GM12878 (cell line): ENCODE data around the gene BRD2. TPM values are rescaled to one million over a fixed set of nuclear protein-coding genes. Genes with fewer than 3 reads are reported as not detected.

ENCODE experiments used
- ATAC-seq: fragments of 200-7000 bp; cut with Tn5 transposase; 3 replicates; pipeline ENCODE4 v1.9.1; 2020; ENCODE audit warnings: mild to moderate bottlenecking, moderate library complexity
- BruUV-seq: library from RNA; stranded (reverse); fragments of 400-500 nt; replicated peaks from 2 replicates; lab custom pipeline; 2021; lab: Mats Ljungman, UMichigan
- CTCF ChIA-PET: fragments of 300-600 bp; sonication (Branson Sonifier 250); formaldehyde crosslinking; extraction: SDS; loops from one replicate; lab custom pipeline; 2021; ENCODE audit warnings: inconsistent platforms; lab: Yijun Ruan, JAX
- POLR2A ChIA-PET: fragments of 350-600 bp; formaldehyde crosslinking; extraction: SDS; loops from one replicate; lab custom pipeline; 2021; ENCODE audit warnings: inconsistent platforms; lab: Charles Lee
- RAD21 ChIA-PET: fragments of 300-600 bp; sonication (Branson Sonifier 250); formaldehyde crosslinking; loops from one replicate; lab custom pipeline; 2023; ENCODE audit warnings: antibody characterized with exemption; ENCODE audit not compliant: unreplicated experiment; lab: Charles Lee
- SMC1A ChIA-PET: fragments of 300-600 bp; sonication (Branson Sonifier 250); formaldehyde crosslinking; loops from one replicate; lab custom pipeline; 2023; ENCODE audit not compliant: unreplicated experiment, uncharacterized antibody; lab: Charles Lee
- DNase-seq: peaks from one replicate; pipeline ENCODE4 v3.0.0-alpha.2; 2011; ENCODE audit warnings: low read depth, low spot score
- FAIRE-seq: peaks from 3 replicates; lab custom pipeline; 2011; peaks lifted over from hg19 to GRCh38; lab: Jason Lieb, UNC
- H2AFZ ChIP-seq: 2 replicates; pipeline ENCODE4 v1.6.0; 2011; ENCODE audit warnings: low read depth, low read length, control low read depth; ENCODE audit not compliant: control insufficient read depth
- H3K27ac ChIP-seq: 2 replicates; pipeline ENCODE4 v1.5.1; 2011; ENCODE audit warnings: control low read depth; ENCODE audit not compliant: control insufficient read depth, insufficient read depth
- H3K27me3 ChIP-seq, 2 experiments: replicated peaks in 1 of 2; 2 replicates each; pipeline versions ENCODE4 v1.6.0 to v1.6.1; 2011; ENCODE audit warnings: low read length in 1 of 2; ENCODE audit not compliant: control insufficient read depth in 2 of 2, insufficient read depth in 2 of 2
- H3K36me3 ChIP-seq, 2 experiments: 2 replicates each; pipeline ENCODE4 v1.5.1; 2011; ENCODE audit warnings: low read length in 1 of 2; ENCODE audit not compliant: control insufficient read depth in 2 of 2, insufficient read depth in 2 of 2
- H3K4me1 ChIP-seq: 2 replicates; pipeline ENCODE4 v1.6.1; 2011; ENCODE audit warnings: mild to moderate bottlenecking, low read length, moderate library complexity, mixed read lengths; ENCODE audit not compliant: control insufficient read depth, insufficient read depth
- H3K4me2 ChIP-seq: 2 replicates; pipeline ENCODE4 v1.6.0; 2011; ENCODE audit warnings: control low read depth; ENCODE audit not compliant: control insufficient read depth, insufficient read depth
- H3K4me3 ChIP-seq: fragments of 200-600 bp; sonication (generic); 2 replicates; pipeline ENCODE4 v1.5.1; 2016
- H3K79me2 ChIP-seq: 2 replicates; pipeline ENCODE4 v1.6.0; 2011; ENCODE audit warnings: low read length; ENCODE audit not compliant: control insufficient read depth, insufficient read depth
- H3K9ac ChIP-seq: 2 replicates; pipeline ENCODE4 v1.8.0; 2011; ENCODE audit warnings: low read length, control low read depth, mixed read lengths; ENCODE audit not compliant: control insufficient read depth, insufficient read depth
- H3K9me3 ChIP-seq: replicated peaks from 3 replicates; pipeline ENCODE4 v1.5.1; 2011; ENCODE audit warnings: mild to moderate bottlenecking, low read length; ENCODE audit not compliant: control insufficient read depth, insufficient read depth
- H4K20me1 ChIP-seq: 2 replicates; pipeline ENCODE4 v1.6.0; 2011; ENCODE audit not compliant: control insufficient read depth, insufficient read depth
- BCL3 ChIP-seq: IDR thresholded peaks from 2 replicates; pipeline ENCODE4 v1.6.1; 2011; ENCODE audit warnings: borderline replicate concordance, low read depth, mild to moderate bottlenecking, moderate library complexity, low read length; ENCODE audit not compliant: insufficient read depth, poor library complexity, severe bottlenecking
- BHLHE40 ChIP-seq, 2 experiments: fragments of 450-650 bp in 1 of 2; IDR thresholded peaks; 2 replicates each; pipeline ENCODE4 v1.6.1; 2011 to 2017; ENCODE audit warnings: low read depth in 2 of 2, borderline replicate concordance in 1 of 2, improper control_type of control experiment in 1 of 2, low read length in 1 of 2, mild to moderate bottlenecking in 1 of 2
- CBX3 ChIP-seq: fragments of 200-600 bp; sonication (generic); IDR thresholded peaks from 2 replicates; pipeline ENCODE4 v1.6.1; 2016; ENCODE audit warnings: low read depth, borderline replicate concordance
- ESRRA ChIP-seq: IDR thresholded peaks from 2 replicates; pipeline ENCODE4 v1.6.1; 2012; ENCODE audit warnings: mild to moderate bottlenecking, low read length, improper control_type of control experiment
- HCFC1 ChIP-seq: fragments of 150-350 bp; IDR thresholded peaks from 2 replicates; pipeline ENCODE4 v1.6.1; 2014; ENCODE audit warnings: low read length
- IKZF1 ChIP-seq: fragments of 450-650 bp; conservative IDR thresholded peaks from 2 replicates; pipeline ENCODE4 v1.6.1; 2017; ENCODE audit warnings: antibody characterized with exemption, mild to moderate bottlenecking
- IKZF2 ChIP-seq, 2 experiments: fragments of 450-650 bp; IDR thresholded peaks; 2 replicates each; pipeline ENCODE4 v1.6.1; 2017; ENCODE audit warnings: mild to moderate bottlenecking in 2 of 2, moderate library complexity in 2 of 2
- KDM1A ChIP-seq: fragments of 200-600 bp; sonication (generic); IDR thresholded peaks from 2 replicates; pipeline ENCODE4 v1.6.1; 2016; ENCODE audit warnings: borderline replicate concordance
- MTA2 ChIP-seq: fragments of 450-650 bp; IDR thresholded peaks from 2 replicates; pipeline ENCODE4 v1.6.1; 2016; ENCODE audit warnings: low read depth, mild to moderate bottlenecking, moderate library complexity
- NFIC ChIP-seq: IDR thresholded peaks from 2 replicates; pipeline ENCODE4 v1.6.1; 2012; ENCODE audit warnings: low read depth, mild to moderate bottlenecking, inconsistent platforms, low read length, moderate library complexity
- NR2C1 ChIP-seq: fragments of 450-650 bp; IDR thresholded peaks from 2 replicates; pipeline ENCODE4 v1.6.1; 2017; ENCODE audit warnings: antibody characterized with exemption, mild to moderate bottlenecking, moderate library complexity
- POLR2AphosphoS2 ChIP-seq: IDR thresholded peaks from 2 replicates; pipeline ENCODE4 v1.6.1; 2011; ENCODE audit warnings: low read depth, mild to moderate bottlenecking, low read length, improper control_type of control experiment, moderate library complexity
- POU2F2 ChIP-seq: IDR thresholded peaks from 3 replicates; pipeline ENCODE4 v1.6.1; 2011; ENCODE audit warnings: low read depth, mild to moderate bottlenecking, low read length, borderline replicate concordance
- RAD21 ChIP-seq: IDR thresholded peaks from 2 replicates; pipeline ENCODE4 v1.6.1; 2011; ENCODE audit warnings: mild to moderate bottlenecking, low read depth, low read length, moderate library complexity; ENCODE audit not compliant: insufficient read depth
- RB1 ChIP-seq: fragments of 450-650 bp; formaldehyde crosslinking; IDR thresholded peaks from 2 replicates; pipeline ENCODE4 v1.6.1; 2017; ENCODE audit warnings: mild to moderate bottlenecking, borderline replicate concordance
- SMC3 ChIP-seq: IDR thresholded peaks from 2 replicates; pipeline ENCODE4 v1.6.1; 2011; ENCODE audit warnings: low read length, improper control_type of control experiment, borderline replicate concordance
- SP1 ChIP-seq: IDR thresholded peaks from one replicate; pipeline ENCODE4 v1.6.1; 2011; ENCODE audit warnings: low read depth, low read length
- SPI1 ChIP-seq: IDR thresholded peaks from 2 replicates; pipeline ENCODE4 v1.6.1; 2011; ENCODE audit warnings: low read depth, mild to moderate bottlenecking, low read length, moderate library complexity, borderline replicate concordance; ENCODE audit not compliant: insufficient read depth
- YY1 ChIP-seq: IDR thresholded peaks from 2 replicates; pipeline ENCODE4 v1.6.1; 2011; ENCODE audit warnings: low read depth, mild to moderate bottlenecking, low read length
- WGBS: methylation state at CpG from one replicate; pipeline ENCODE4 v1.1.6; 2016; ENCODE audit warnings: low lambda C conversion rate; ENCODE audit not compliant: insufficient replicate concordance, insufficient coverage; ENCODE audit errors: missing lambda C conversion rate; 5-methylcytosine and 5-hydroxymethylcytosine counted together
- in situ Hi-C: fragments of 300-500 bp; cut with MboI; formaldehyde crosslinking; loops from 9 replicates; pipeline ENCODE4 v1.14.3; 2018; ENCODE audit warnings: mixed read lengths
- intact Hi-C: fragments of 100-400 bp; cut with micrococcal nuclease; formaldehyde crosslinking; loops from one replicate; pipeline ENCODE4 v1.14.2; 2022; ENCODE audit not compliant: unreplicated experiment
- polyA plus RNA-seq, 11 experiments: library from polyadenylated mRNA; depleted of rRNA in 4 of 11; unstranded in 6 of 11; stranded (reverse) in 5 of 11; fragments of >200 nt; fragmentation: Nextera tagmentation in 4 of 11; fragmentation: Illumina TruSeq in 1 of 11; extraction: Ambion mirVana in 4 of 11; extraction: Trizol in 1 of 11; gene quantifications; 1 replicate in 1 of 11; 2 replicates in 10 of 11; pipeline versions ENCODE4 v1.2.1 to v1.2.3, GENCODE V29; 2011 to 2016; ENCODE audit warnings: inconsistent platforms in 2 of 11, missing spikeins in 2 of 11, low read depth in 1 of 11
- total RNA-seq, 4 experiments: library from RNA; depleted of rRNA in 3 of 4; stranded (reverse); fragments of >200 nt in 3 of 4; fragmentation: Illumina TruSeq in 1 of 4; extraction: Trizol in 1 of 4; gene quantifications; 2 replicates each; pipeline versions ENCODE4 v1.2.1 to v1.2.3, GENCODE V29; 2013 to 2021
- TF ChIP-seq, protein P1 (sequence below): IDR thresholded peaks from 2 replicates; pipeline ENCODE4 v1.6.1; 2011; ENCODE audit warnings: borderline replicate concordance, low read depth, mild to moderate bottlenecking, moderate library complexity, mixed read lengths, low read length; ENCODE audit not compliant: insufficient read depth; ENCODE audit errors: extremely low read length
- TF ChIP-seq, protein P2 (sequence below): fragments of 450-650 bp; IDR thresholded peaks from 2 replicates; pipeline ENCODE4 v1.6.1; 2016; ENCODE audit warnings: mild to moderate bottlenecking

The BRD2 gene
- total and polyA plus RNA-seq, 10 of the 15 experiments (the other 5 are each of a cell fraction or from before 2014, with no cell fraction given) = 32.2 to 239 (median 139) TPM

DNA sequence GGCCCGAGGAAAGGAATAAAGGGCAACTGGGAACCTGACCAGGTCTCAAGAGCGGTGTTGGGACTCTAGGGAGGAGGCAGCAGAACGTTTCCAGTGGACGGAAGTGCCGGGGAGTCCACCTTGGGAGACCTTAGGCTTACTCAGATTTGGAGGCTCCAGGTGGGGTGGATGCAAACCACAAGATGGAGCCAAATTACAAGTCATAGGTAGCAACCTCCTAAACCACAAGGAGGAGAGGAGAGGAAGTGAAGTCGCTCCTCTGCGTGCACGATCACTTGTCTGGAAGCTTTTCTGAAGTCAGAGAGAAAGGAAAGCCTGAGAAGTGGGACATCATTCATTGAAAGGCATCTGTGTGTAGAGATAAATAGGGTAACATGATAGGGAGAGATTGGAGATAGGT is 31.7 kb downstream of the BRD2 start:
- BruUV-seq = no TSS peak
- RAD21 ChIA-PET = interaction anchor here (0.6 to 2.6 kb wide), 7 partner anchors 10 to 173 kb away, joined by 3 to 7 read pairs (median 3); partner anchors contain the start of gene HLA-DPB1
- intact Hi-C loops (loop anchor here (5.0 kb wide), 1 partner anchor 247 kb away; no protein-coding TSS in a partner anchor), in situ Hi-C loops (loop anchor here (5.0 kb wide), 1 partner anchor 247 kb away; no protein-coding TSS in a partner anchor)
- peak; percentile 89 for ATAC-seq
- SMC1A ChIA-PET = interaction anchor here (0.7 to 2.4 kb wide), 24 partner anchors 8 to 250 kb away, joined by 3 to 13 read pairs (median 4); partner anchors contain the start of gene HLA-DOA
- Histone ChIP-seq H3K27ac (no peak overlapping the region), H2AFZ (peak overlapping the region; percentile 34; the same call in 1 of the 2 replicates), H3K9ac (peak overlapping the region; percentile 15; the same call in 1 of the 2 replicates), H3K4me3 (no peak overlapping the region), H3K27me3 (no peaks in the 10 kb centered on the region), H3K79me2 (no peaks in the 10 kb centered on the region), H4K20me1 (no peaks in the 10 kb centered on the region), H3K4me1 (peaks cover 7% of the 10 kb centered on the region; the same call in 1 of the 2 replicates), H3K4me2 (0 out of 2 replicates have a peak overlapping the region, but pooled peaks have one; percentile 12), H3K36me3 (no peaks in the 10 kb centered on the region), H3K9me3 (no peaks in the 10 kb centered on the region)
- CTCF ChIA-PET = interaction anchor here (0.6 to 3.8 kb wide), 30 partner anchors 9 to 249 kb away, joined by 3 to 26 read pairs (median 4); no protein-coding TSS in a partner anchor
- POLR2A ChIA-PET = interaction anchor here (0.6 to 1.9 kb wide), 5 partner anchors 28 to 127 kb away, joined by 3 to 5 read pairs (median 4); partner anchors contain the start of gene BRD2
- no peak for FAIRE-seq
- under 1% methylated on average over 8 of the region's 8 CpGs for WGBS
- no peak for DNase-seq
- no peak; the same call in 1 of the 2 replicates for TF ChIP-seq IKZF1
- TF ChIP-seq CBX3 = no peak
- peak; percentile 33; the same call in 1 of the 2 replicates for TF ChIP-seq SMC3
- no peak for TF ChIP-seq HCFC1
- TF ChIP-seq YY1 = 0 out of 2 replicates have a peak, but pooled peaks have one; percentile 38
- no peak for TF ChIP-seq POLR2AphosphoS2
- no peak for TF ChIP-seq NR2C1
- TF ChIP-seq, protein P1, sequence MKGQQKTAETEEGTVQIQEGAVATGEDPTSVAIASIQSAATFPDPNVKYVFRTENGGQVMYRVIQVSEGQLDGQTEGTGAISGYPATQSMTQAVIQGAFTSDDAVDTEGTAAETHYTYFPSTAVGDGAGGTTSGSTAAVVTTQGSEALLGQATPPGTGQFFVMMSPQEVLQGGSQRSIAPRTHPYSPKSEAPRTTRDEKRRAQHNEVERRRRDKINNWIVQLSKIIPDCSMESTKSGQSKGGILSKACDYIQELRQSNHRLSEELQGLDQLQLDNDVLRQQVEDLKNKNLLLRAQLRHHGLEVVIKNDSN = no peak
- TF ChIP-seq POU2F2 = 0 out of 3 replicates have a peak, but pooled peaks have one; percentile 16
- no peak for TF ChIP-seq ESRRA
- TF ChIP-seq KDM1A = no peak
- TF ChIP-seq RAD21 = peak; percentile 73
- no peak for TF ChIP-seq BCL3
- peak in 1 of 2 experiments; percentile 21; a peak in 1 of 4 replicates for TF ChIP-seq BHLHE40 (IDR thresholded peaks at IDR 0.05; ENCODE audit: borderline replicate concordance in 1 of 2, low read depth in 2 of 2, low read length in 1 of 2)
- TF ChIP-seq SP1 = no peak
- no peak for TF ChIP-seq NFIC
- TF ChIP-seq, protein P2, sequence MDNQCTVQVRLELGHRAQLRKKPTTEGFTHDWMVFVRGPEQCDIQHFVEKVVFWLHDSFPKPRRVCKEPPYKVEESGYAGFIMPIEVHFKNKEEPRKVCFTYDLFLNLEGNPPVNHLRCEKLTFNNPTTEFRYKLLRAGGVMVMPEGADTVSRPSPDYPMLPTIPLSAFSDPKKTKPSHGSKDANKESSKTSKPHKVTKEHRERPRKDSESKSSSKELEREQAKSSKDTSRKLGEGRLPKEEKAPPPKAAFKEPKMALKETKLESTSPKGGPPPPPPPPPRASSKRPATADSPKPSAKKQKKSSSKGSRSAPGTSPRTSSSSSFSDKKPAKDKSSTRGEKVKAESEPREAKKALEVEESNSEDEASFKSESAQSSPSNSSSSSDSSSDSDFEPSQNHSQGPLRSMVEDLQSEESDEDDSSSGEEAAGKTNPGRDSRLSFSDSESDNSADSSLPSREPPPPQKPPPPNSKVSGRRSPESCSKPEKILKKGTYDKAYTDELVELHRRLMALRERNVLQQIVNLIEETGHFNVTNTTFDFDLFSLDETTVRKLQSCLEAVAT = no peak
- TF ChIP-seq IKZF2 (IDR thresholded peaks at IDR 0.05) = 0 out of 4 replicates have a peak, but pooled peaks of 1 of the 2 experiments have one; percentile 19
- peak; percentile 72; the same call in 1 of the 2 replicates for TF ChIP-seq SPI1
- no peak for TF ChIP-seq MTA2
- no peak for TF ChIP-seq RB1
